Panc1 (cell line): Measurements from ENCODE around the gene GUCD1. TPM values are rescaled to one million over a fixed set of nuclear protein-coding genes. Genes with fewer than 3 reads are reported as not detected.
"Not testable (repeated sequence)": the region's sequence is repeated elsewhere in the genome, so short reads cannot be mapped to it uniquely, and the experiment has no call there.

Source experiments
- ATAC-seq: fragments of 200-7000 bp; cut with Tn5 transposase; 2 replicates; pipeline ENCODE4 v1.9.1; 2020; ENCODE audit warnings: mild to moderate bottlenecking, moderate library complexity
- BruUV-seq: library from RNA; stranded (reverse); fragments of 400-500 nt; replicated peaks from 2 replicates; lab custom pipeline; 2021; lab: Mats Ljungman, UMichigan
- CTCF ChIA-PET: fragments of 300-600 bp; sonication (Branson Sonifier 250); formaldehyde crosslinking; loops from one replicate; lab custom pipeline; 2022; ENCODE audit warnings: antibody characterized with exemption; lab: Charles Lee
- POLR2A ChIA-PET: fragments of 300-600 bp; sonication (Branson Sonifier 250); formaldehyde crosslinking; loops from one replicate; lab custom pipeline; 2022; ENCODE audit warnings: antibody characterized with exemption; lab: Charles Lee
- DNase-seq: peaks from one replicate; pipeline ENCODE4 v3.0.0-alpha.2; 2010; ENCODE audit warnings: low read depth, low spot score
- H3K27ac ChIP-seq: 2 replicates; pipeline ENCODE4 v1.5.1; 2011; ENCODE audit warnings: mild to moderate bottlenecking, low read length, inconsistent platforms
- H3K27me3 ChIP-seq: fragments of 200-500 bp; sonication (Bioruptor generic); 2 replicates; pipeline ENCODE4 v1.6.0; 2014; ENCODE audit warnings: low read length, inconsistent platforms; ENCODE audit not compliant: control insufficient read depth, insufficient read depth
- H3K36me3 ChIP-seq: fragments of 200-500 bp; sonication (Bioruptor generic); 2 replicates; pipeline ENCODE4 v1.5.1; 2014; ENCODE audit warnings: inconsistent platforms, mild to moderate bottlenecking, low read length, moderate library complexity; ENCODE audit not compliant: control insufficient read depth, insufficient read depth
- H3K4me1 ChIP-seq: 2 replicates; pipeline ENCODE4 v1.5.1; 2011; ENCODE audit warnings: inconsistent platforms, mild to moderate bottlenecking, low read length, moderate library complexity; ENCODE audit not compliant: control insufficient read depth, insufficient read depth
- H3K4me3 ChIP-seq, 2 experiments: 2 replicates each; pipeline ENCODE4 v1.5.1; 2011 to 2012; ENCODE audit warnings: low read depth in 2 of 2, low read length in 2 of 2, mild to moderate bottlenecking in 2 of 2, inconsistent platforms in 1 of 2, moderate library complexity in 1 of 2
- H3K9me3 ChIP-seq: fragments of 200-500 bp; sonication (Bioruptor generic); 2 replicates; pipeline ENCODE4 v1.5.1; 2014; ENCODE audit warnings: low read depth, mild to moderate bottlenecking, inconsistent platforms, low read length, moderate library complexity; ENCODE audit not compliant: control insufficient read depth, insufficient read depth
- POLR2AphosphoS5 ChIP-seq: IDR thresholded peaks from 2 replicates; pipeline ENCODE4 v1.6.1; 2012; ENCODE audit warnings: mild to moderate bottlenecking, low read depth, low read length, moderate library complexity
- SIN3A ChIP-seq: IDR thresholded peaks from 2 replicates; pipeline ENCODE4 v1.6.1; 2012; ENCODE audit warnings: low read depth, mild to moderate bottlenecking, low read length, moderate library complexity, borderline replicate concordance; ENCODE audit not compliant: insufficient read depth
- TCF7L2 ChIP-seq: IDR thresholded peaks from 2 replicates; pipeline ENCODE4 v1.6.1; 2011; ENCODE audit warnings: mild to moderate bottlenecking, low read depth, low read length, inconsistent platforms
- in situ Hi-C: cut with HindIII; loops from 2 replicates; pipeline ENCODE4 v1.10.0; 2016; ENCODE audit warnings: low sequenced_read_pairs, low pct_unique_long_range_greater_than_20kb
- intact Hi-C: fragments of 100-400 bp; cut with micrococcal nuclease; formaldehyde crosslinking; loops from one replicate; pipeline ENCODE4 v1.10.0; 2022; ENCODE audit not compliant: unreplicated experiment
- total RNA-seq: library from RNA; stranded (reverse); gene quantifications from one replicate; pipeline ENCODE4 v1.2.1, GENCODE V29; 2021; ENCODE audit not compliant: unreplicated experiment
- TF ChIP-seq, protein P1 (sequence below), 2 experiments: IDR thresholded peaks; 2 replicates each; pipeline ENCODE4 v1.6.1; 2011 to 2012; ENCODE audit warnings: low read depth in 2 of 2, control low read depth in 1 of 2, low read length in 1 of 2, mild to moderate bottlenecking in 1 of 2, moderate library complexity in 1 of 2; ENCODE audit not compliant: insufficient read depth in 1 of 2
- TF ChIP-seq, protein P2 (sequence below): fragments of 450-650 bp; IDR thresholded peaks from 2 replicates; pipeline ENCODE4 v1.5.1; 2017; ENCODE audit warnings: mild to moderate bottlenecking

Gene GUCD1
- total RNA-seq, 1 experiment from 2014 or later, result 97.7 TPM

GRCh38 chr22:24552503-24553286 is 2.2 kb downstream of the GUCD1 start:
- BruUV-seq, H3K27ac ChIP-seq, CTCF ChIA-PET, H3K4me3 ChIP-seq, POLR2A ChIA-PET, intact Hi-C loops, H3K9me3 ChIP-seq, ATAC-seq, H3K27me3 ChIP-seq, DNase-seq, in situ Hi-C loops: not testable (repeated sequence)
- Histone ChIP-seq H3K4me1 (peaks cover 19% of the 10 kb centered on the region), H3K36me3 (peaks cover 12% of the 10 kb centered on the region)

- DNase-seq (no peak), ATAC-seq (no peak)
- Histone ChIP-seq H3K4me1 (peaks cover 7% of the 10 kb centered on the region; the same call in 1 of the 2 replicates), H3K36me3 (peaks cover 3% of the 10 kb centered on the region; the same call in 1 of the 2 replicates), H3K4me3 (no peak overlapping the region), H3K27ac (no peak overlapping the region), H3K9me3 (no peaks in the 10 kb centered on the region), H3K27me3 (no peaks in the 10 kb centered on the region)
- BruUV-seq, result no TSS peak
- TF ChIP-seq POLR2AphosphoS5 (no peak), SIN3A (no peak), TCF7L2 (no peak)
- TF ChIP-seq, protein P1, sequence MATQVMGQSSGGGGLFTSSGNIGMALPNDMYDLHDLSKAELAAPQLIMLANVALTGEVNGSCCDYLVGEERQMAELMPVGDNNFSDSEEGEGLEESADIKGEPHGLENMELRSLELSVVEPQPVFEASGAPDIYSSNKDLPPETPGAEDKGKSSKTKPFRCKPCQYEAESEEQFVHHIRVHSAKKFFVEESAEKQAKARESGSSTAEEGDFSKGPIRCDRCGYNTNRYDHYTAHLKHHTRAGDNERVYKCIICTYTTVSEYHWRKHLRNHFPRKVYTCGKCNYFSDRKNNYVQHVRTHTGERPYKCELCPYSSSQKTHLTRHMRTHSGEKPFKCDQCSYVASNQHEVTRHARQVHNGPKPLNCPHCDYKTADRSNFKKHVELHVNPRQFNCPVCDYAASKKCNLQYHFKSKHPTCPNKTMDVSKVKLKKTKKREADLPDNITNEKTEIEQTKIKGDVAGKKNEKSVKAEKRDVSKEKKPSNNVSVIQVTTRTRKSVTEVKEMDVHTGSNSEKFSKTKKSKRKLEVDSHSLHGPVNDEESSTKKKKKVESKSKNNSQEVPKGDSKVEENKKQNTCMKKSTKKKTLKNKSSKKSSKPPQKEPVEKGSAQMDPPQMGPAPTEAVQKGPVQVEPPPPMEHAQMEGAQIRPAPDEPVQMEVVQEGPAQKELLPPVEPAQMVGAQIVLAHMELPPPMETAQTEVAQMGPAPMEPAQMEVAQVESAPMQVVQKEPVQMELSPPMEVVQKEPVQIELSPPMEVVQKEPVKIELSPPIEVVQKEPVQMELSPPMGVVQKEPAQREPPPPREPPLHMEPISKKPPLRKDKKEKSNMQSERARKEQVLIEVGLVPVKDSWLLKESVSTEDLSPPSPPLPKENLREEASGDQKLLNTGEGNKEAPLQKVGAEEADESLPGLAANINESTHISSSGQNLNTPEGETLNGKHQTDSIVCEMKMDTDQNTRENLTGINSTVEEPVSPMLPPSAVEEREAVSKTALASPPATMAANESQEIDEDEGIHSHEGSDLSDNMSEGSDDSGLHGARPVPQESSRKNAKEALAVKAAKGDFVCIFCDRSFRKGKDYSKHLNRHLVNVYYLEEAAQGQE (IDR thresholded peaks at IDR 0.05; ENCODE audit: insufficient read depth in 1 of 2, low read depth in 2 of 2, low read length in 1 of 2), result no peak
- TF ChIP-seq, protein P2, sequence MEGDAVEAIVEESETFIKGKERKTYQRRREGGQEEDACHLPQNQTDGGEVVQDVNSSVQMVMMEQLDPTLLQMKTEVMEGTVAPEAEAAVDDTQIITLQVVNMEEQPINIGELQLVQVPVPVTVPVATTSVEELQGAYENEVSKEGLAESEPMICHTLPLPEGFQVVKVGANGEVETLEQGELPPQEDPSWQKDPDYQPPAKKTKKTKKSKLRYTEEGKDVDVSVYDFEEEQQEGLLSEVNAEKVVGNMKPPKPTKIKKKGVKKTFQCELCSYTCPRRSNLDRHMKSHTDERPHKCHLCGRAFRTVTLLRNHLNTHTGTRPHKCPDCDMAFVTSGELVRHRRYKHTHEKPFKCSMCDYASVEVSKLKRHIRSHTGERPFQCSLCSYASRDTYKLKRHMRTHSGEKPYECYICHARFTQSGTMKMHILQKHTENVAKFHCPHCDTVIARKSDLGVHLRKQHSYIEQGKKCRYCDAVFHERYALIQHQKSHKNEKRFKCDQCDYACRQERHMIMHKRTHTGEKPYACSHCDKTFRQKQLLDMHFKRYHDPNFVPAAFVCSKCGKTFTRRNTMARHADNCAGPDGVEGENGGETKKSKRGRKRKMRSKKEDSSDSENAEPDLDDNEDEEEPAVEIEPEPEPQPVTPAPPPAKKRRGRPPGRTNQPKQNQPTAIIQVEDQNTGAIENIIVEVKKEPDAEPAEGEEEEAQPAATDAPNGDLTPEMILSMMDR, result no peak
- intact Hi-C loops (no loop called here), in situ Hi-C loops (no loop called here)
- ChIA-PET CTCF (no interaction called here), POLR2A (no interaction called here)
Measured at GRCh38 chr22:24550902-24551435, 4.0 kb downstream of the GUCD1 start.
